Activated CD4-positive, alpha-beta T cell treated with anti-CD3 and anti-CD28 coated beads for 24 hours (primary cell): ENCODE results near the gene BMPR2.
"Not testable (repeated sequence)": the region's sequence is repeated elsewhere in the genome, so short reads cannot be mapped to it uniquely, and the experiment has no call there.

Experiments used
- DNase-seq, 2 donors: peaks; one replicate each; pipeline ENCODE4 v3.0.0-alpha.2; 2020; ENCODE audit warnings: low read depth in 2 of 2

BMPR2 gene

DNA sequence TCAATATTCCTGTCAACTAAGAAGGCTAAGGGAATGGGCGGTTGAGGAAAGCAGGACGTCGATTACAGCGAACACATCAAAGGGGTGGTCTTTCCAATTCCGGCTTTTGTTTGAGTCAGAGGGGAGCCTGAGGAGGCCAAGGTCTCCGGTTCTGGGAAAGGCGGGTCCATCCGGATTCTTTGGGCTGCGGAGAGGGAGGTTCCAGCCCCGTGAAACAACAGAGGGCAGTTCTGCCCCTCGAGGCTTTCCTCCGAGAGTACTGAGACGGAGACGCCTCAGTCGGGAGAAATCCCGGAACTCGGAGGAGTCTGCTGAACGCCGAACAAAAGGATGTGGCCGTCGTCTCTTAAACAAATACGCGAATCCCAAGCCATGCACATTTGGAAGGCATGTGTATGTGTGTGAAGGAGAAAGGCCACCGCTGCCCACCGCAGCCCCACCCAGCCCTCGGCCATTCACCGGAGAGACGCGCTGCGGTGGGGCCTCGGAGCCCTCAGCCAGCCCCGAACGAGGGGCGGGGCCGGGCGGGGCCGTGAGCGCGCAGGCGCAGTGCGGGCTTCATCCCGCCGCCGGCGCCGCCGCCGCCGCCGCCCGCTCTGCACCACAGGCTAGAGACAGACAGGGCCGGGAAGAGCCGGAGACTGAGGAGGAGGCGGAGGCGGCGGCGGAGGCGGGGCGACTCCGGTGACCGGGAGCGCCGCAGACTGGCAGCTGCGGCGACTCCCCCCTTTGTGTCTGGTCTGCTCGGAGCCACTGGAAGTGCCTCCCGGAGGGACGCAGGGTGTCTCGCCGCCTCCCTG is at the start of gene BMPR2:
TSS of gene BMPR2 (plus strand) at position 719 of the 800 bp plus-strand sequence. CDS start 1,148 bp downstream, outside the sequence.
- DNase-seq = peak; percentile 76 to 79

GRCh38 chr2:202327858-202328257 is 48.3 kb upstream of the BMPR2 start:
- no peak for DNase-seq

DNA sequence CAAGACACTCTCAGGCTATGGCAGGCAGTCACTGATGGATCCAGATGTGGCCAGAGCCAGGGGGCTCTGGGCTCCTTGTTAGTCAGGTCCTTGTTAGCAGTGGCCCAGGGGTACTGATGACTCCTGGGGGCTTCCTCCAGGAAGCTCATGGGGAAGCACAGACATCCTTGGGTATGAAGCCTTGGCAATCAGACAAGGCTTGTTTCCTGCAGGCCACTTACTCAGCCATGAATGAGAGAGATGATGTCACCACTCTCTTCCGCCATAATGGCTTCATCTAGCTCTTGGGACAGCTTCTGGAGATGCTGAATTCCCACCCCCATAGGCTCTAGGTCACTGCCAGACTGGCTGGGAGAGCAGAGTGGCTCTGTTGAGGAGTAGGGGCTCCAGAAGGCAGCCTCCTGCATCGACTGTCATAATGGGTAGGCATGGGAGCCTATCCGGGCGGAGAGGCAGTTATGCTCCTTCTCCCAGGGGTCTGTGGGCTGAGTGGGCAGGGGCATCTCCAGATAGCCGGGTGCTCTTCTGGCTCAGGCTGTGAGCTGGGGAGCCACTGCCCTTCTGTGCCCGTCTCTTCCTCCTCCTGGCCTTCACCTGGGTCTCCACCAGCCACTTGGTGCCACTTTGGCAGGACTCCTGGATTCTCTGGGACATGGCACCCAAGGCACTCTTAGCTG is 40.2 kb upstream of the BMPR2 start:
- no peak for DNase-seq

DNA sequence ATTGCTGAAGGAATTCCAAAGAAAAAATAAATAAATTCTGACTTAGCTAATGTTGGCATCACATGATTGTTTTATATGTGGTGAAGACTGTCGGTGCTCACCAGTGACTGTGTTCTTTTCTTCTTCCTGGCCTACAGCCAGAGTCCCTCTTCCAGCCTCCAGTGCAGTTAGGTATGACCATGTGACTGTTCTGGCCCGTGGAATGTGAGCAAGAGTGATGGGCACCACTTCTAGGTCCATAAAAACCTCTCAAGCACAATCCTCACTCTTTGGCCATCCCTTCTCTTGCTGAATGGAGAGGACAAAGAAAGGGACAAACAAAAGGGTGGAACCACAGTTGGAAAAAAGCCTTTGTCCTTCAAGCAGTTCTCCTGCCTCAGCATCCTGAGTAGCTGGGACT is 39.0 kb upstream of the BMPR2 start:
- DNase-seq = no peak

DNA sequence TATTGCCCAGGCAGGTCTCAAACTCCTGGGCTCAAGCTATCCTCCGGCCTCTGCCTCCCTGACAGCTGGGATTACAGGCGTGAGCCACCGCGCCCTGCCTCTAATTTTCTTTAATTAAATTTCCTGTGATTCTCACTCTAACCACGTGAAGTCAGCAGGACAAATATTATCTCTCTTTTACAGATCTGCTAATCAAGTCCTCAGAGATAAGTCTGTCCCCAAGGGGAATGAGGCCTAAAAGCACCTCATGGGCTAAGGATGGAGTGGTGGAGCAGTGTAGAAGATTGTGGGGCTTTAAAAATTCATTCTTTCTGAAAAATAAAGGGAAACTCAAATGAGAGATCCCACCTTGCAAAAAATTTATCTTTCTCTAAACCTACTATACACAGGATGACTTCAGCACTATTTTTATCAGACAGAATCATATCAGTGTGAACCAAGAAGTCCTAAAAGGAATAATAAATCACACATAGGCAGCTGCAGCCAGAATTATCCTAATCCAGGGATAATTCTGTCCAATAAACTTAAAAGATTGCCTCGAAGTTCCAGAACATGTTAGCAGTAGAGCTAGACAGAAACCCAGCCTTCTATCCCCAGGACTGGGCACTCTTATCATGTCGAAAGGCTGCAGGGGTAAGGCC is 38.3 kb upstream of the BMPR2 start:
- DNase-seq = no peak

DNA sequence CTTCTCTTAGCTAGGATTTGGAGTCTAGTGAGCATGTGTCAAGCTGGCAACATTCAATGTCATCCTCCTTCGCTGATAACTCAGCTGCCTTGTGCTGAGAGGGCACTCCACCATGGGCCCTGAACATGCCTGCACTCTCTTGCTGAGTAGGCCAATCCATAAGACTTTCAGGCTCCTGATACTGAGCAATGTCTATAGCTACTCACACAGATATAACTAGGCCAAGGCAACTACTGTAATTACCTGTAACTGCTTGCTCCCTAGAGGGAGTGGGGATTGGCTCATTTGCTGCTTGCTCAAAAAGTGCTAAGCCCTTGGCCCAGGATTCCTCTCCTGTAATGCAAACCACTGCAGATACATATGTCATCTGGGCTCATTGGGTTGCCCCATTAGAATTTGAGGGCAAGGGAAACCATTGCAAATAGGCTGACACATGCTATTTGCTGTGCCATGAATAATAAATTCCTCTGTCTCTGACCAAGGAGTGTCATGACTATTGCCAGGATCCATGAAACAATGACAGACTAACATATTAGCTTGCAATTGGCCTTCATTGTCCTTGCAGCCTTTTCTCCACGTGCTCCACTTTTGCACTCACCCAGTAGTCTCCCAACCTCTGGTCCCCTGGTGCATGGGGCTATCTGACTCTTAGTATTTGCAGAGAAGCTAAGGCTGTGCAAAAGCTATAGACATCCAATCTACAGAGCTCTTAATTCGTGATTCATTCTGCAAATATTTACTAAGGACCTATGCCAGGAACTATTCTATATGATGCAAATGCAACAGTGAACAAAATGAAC is 36.9 kb upstream of the BMPR2 start:
- no peak for DNase-seq

DNA sequence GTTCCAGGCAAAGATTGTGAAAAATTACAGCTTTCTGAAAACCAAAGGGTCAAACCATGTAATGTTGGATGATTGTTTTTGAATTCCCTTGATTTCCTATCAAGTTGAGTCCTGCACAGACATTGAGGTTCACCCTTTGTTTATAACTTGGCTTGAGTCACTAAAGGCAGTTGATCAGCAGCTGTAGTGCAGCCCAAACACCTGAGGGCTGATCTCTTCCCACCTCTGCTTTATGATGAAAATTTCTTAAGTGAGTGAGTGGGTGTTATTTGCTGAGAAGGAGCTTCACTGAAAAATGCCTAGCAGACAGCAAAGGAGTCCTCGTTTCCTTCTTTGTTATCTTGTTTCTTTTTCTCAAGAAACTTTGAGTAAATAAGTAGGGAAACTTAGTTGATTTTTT is 31.9 kb upstream of the BMPR2 start:
- no peak for DNase-seq

- DNase-seq = no peak
Measured at GRCh38 chr2:202346180-202346579, 29.9 kb upstream of the BMPR2 start.

DNA sequence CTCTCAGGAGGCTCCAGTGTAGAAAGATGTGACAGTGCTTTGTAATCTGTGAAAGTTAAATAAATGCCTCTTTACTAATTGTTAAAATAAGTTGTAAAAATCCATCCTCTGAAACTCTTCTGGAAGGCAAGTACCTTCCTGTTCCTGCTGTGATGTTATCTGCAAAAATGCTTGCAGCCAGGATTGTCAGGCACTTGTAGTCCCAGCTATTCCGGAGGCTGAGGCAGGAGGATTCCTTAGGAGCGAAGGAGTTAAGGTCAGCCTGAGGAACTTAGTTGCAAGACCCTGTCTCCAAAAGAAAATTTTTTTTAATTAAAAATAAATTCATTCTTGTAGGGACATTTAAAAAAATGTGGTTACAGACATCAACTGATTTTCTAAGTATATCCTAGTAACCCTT is 22.7 kb upstream of the BMPR2 start:
- no peak for DNase-seq

DNA sequence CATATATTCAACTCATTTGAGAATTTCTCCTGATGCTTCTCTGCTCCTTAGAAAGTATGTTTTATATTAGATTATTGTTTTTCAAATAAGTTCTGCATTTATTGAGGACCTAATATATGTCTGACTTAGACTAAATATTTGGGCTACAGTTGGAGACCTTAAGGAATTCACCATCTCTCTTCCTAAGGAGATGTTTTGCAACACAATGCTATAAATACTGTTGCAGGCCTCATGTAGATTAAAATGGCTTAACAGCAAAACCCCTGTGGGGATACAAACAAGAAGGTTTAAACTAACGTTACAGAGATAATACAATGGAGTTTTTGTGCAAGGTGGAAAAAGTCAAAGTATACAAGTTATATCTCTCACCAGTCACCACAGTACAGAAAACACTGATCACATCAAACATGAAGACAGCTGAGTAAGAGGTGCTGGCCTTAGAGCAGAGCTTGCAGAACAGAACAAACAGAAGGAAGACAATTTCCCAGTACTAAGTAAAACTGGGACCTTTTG is 20.1 kb upstream of the BMPR2 start:
- no peak for DNase-seq

- DNase-seq = not testable (repeated sequence)
Measured at GRCh38 chr2:202358924-202359323, 17.2 kb upstream of the BMPR2 start.

- DNase-seq = no peak
Measured at GRCh38 chr2:202360646-202361045, 15.5 kb upstream of the BMPR2 start.

- no peak for DNase-seq
Measured at GRCh38 chr2:202361108-202361507, 15.0 kb upstream of the BMPR2 start.

GRCh38 chr2:202373490-202373889 is 2.6 kb upstream of the BMPR2 start:
- DNase-seq = no peak

DNA sequence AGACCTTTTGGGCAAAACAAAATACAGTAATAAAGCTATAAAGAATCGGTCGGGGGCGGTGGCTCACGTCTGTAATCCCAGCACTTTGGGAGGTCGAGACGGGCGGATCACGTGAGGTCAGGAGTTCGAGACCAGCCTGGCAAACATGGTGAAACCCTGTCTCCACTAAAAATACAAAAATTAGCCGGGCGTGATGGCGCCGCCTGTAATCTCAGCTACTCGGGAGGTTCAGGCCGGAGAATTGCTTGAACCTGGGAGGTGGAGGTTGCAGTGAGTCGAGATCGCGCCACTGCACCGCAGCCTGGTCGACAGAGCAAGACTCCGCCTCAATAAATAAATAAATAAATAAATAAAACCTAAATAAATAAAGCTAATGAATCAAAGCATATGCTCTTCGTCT is 1.7 kb upstream of the BMPR2 start:
- not testable (repeated sequence) for DNase-seq

DNA sequence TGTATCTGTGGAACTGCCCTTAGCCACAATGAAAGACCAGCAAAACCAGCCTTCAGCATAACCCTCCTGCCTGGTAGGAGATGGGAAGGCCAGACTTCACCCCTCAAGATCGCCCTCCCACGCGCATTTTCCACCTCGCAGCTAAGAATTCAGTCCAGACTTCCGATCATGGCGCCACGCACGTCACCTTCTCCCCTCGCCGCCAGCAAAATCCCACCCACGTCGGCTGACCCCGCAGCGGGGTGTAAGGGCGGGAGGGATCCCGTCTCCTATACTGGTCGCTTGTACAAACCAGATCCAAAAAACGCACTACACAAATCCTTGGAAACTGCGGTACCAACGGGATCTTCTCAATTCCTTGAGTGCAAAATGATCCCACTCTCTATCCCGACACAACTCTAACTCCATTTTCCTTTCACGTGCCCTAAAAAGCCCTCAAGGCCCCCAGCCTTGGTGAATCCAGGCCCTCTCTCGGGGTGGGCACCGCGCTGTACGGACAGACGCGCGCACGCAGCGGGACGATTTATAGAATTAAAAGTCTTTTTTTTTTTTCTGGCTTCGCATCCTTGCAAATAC is 1.0 kb upstream of the BMPR2 start:
- peak in 1 of 2 donors; percentile 44 for DNase-seq

GRCh38 chr2:202376460-202377206 is 506 bp downstream of the BMPR2 start:
- DNase-seq = no peak

DNA sequence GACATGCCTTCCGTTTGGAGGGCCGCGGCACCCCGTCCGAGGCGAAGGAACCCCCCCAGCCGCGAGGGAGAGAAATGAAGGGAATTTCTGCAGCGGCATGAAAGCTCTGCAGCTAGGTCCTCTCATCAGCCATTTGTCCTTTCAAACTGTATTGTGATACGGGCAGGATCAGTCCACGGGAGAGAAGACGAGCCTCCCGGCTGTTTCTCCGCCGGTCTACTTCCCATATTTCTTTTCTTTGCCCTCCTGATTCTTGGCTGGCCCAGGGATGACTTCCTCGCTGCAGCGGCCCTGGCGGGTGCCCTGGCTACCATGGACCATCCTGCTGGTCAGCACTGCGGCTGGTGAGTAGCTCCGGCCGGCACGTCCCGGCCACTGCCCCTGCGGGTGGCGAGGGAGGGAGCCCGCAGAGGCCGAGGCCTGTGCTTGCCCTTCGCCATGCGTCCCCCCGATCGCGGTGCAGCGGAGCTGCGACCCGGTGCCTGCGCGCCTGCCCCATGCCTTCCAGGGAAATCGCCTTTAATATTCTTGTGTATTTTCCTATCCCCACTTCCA is 1.2 kb downstream of the BMPR2 start:
- no peak for DNase-seq

DNA sequence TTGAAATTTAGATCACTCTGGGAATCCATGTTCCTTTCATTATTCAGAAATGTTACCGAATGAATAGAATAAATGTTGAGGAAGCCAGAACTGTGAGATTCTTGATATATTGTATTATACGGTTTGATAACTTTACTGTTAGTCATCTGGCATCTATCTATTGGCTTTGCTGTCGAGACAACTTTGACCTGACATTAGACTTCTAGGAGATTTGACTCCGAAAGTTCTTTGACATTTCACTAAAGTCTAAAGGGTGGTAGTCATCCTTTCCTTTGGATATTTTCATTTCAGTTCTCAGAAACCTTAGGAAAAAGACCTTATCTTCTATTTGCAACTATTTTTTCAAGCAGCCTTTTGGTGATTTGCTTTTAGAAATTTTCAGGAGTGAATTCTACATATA is 1.9 kb downstream of the BMPR2 start:
- DNase-seq = no peak

- no peak for DNase-seq
Measured at GRCh38 chr2:202378662-202379358, 2.7 kb downstream of the BMPR2 start.
